PC-3 (cell line): Measurements from ENCODE around the gene FIBCD1. TPM values are rescaled to one million over a fixed set of nuclear protein-coding genes. Genes with fewer than 3 reads are reported as not detected.

Source experiments
- ATAC-seq: fragments of 200-7000 bp; cut with Tn5 transposase; 2 replicates; pipeline ENCODE4 v1.9.1; 2020; ENCODE audit warnings: mild to moderate bottlenecking, moderate library complexity
- BruUV-seq: library from RNA; stranded (reverse); fragments of 400-500 nt; replicated peaks from 2 replicates; lab custom pipeline; 2021; lab: Mats Ljungman, UMichigan
- CTCF ChIA-PET: fragments of 300-600 bp; sonication (Branson Sonifier 250); formaldehyde crosslinking; loops from one replicate; lab custom pipeline; 2022; ENCODE audit warnings: antibody characterized with exemption; lab: Charles Lee
- POLR2A ChIA-PET: fragments of 300-600 bp; sonication (Branson Sonifier 250); formaldehyde crosslinking; loops from one replicate; lab custom pipeline; 2022; ENCODE audit warnings: antibody characterized with exemption; ENCODE audit not compliant: unreplicated experiment; lab: Charles Lee
- DNase-seq: peaks from one replicate; pipeline ENCODE4 v3.0.0-alpha.2; 2015
- H2AFZ ChIP-seq: fragments of 300-600 bp; sonication (generic); 2 replicates; pipeline ENCODE4 v1.6.0; 2016; ENCODE audit warnings: antibody characterized with exemption, low read length
- H3F3A ChIP-seq: fragments of 300-600 bp; sonication (generic); one replicate; pipeline ENCODE4 v1.6.0; 2017; ENCODE audit warnings: antibody characterized with exemption, low read length, control low read depth, mild to moderate bottlenecking; ENCODE audit not compliant: unreplicated experiment
- H3K27ac ChIP-seq: fragments of 300-600 bp; sonication (generic); 2 replicates; pipeline ENCODE4 v1.5.1; 2016; ENCODE audit warnings: mild to moderate bottlenecking, low read length
- H3K27me3 ChIP-seq: fragments of 300-600 bp; sonication (generic); 2 replicates; pipeline ENCODE4 v1.6.1; 2016; ENCODE audit warnings: low read length, mixed read lengths
- H3K36me3 ChIP-seq: fragments of 300-600 bp; sonication (generic); 2 replicates; pipeline ENCODE4 v1.6.1; 2016; ENCODE audit warnings: low read depth, mixed run types, low read length, mixed read lengths
- H3K4me1 ChIP-seq: fragments of 300-600 bp; sonication (generic); 2 replicates; pipeline ENCODE4 v1.5.1; 2016; ENCODE audit warnings: low read length; ENCODE audit not compliant: insufficient read depth
- H3K4me2 ChIP-seq: fragments of 300-600 bp; sonication (generic); 2 replicates; pipeline ENCODE4 v1.6.0; 2016; ENCODE audit warnings: low read length
- H3K4me3 ChIP-seq: fragments of 300-600 bp; sonication (generic); 2 replicates; pipeline ENCODE4 v1.5.1; 2016; ENCODE audit warnings: mild to moderate bottlenecking, low read length, mixed read lengths
- H3K79me2 ChIP-seq: fragments of 300-600 bp; sonication (generic); 2 replicates; pipeline ENCODE4 v1.6.1; 2017; ENCODE audit warnings: low read length, mixed read lengths
- H3K9ac ChIP-seq: fragments of 300-600 bp; sonication (generic); 2 replicates; pipeline ENCODE4 v1.6.0; 2016; ENCODE audit warnings: mild to moderate bottlenecking, low read length
- H3K9me2 ChIP-seq: fragments of 300-600 bp; sonication (generic); replicated peaks from 2 replicates; pipeline ENCODE4 v1.6.1; 2016; ENCODE audit warnings: mixed run types, low read length, mixed read lengths
- H3K9me3 ChIP-seq: fragments of 300-600 bp; sonication (generic); 2 replicates; pipeline ENCODE4 v1.6.1; 2016; ENCODE audit warnings: low read length, mixed read lengths
- H4K20me1 ChIP-seq: fragments of 300-600 bp; sonication (generic); 2 replicates; pipeline ENCODE4 v1.6.1; 2016; ENCODE audit warnings: low read length, mixed read lengths
- CTCF ChIP-seq: fragments of 300-600 bp; sonication (generic); conservative IDR thresholded peaks from 2 replicates; pipeline ENCODE4 v1.5.1; 2017; ENCODE audit warnings: antibody characterized with exemption, low read depth, mild to moderate bottlenecking, low read length
- EZH2 ChIP-seq: fragments of 300-600 bp; sonication (generic); IDR thresholded peaks from one replicate; pipeline ENCODE4 v1.6.1; 2017; ENCODE audit warnings: antibody characterized with exemption, mild to moderate bottlenecking, low read length; ENCODE audit not compliant: unreplicated experiment
- EZH2phosphoT487 ChIP-seq: fragments of 300-600 bp; sonication (generic); IDR thresholded peaks from 2 replicates; pipeline ENCODE4 v1.6.1; 2018; ENCODE audit warnings: mild to moderate bottlenecking, antibody characterized with exemption, low read length, borderline replicate concordance
- intact Hi-C: fragments of 100-400 bp; cut with micrococcal nuclease; formaldehyde crosslinking; loops from 2 replicates; pipeline ENCODE4 v1.9.0; 2023
- total RNA-seq: library from RNA; depleted of rRNA; stranded (reverse); fragments of >200 nt; gene quantifications from 2 replicates; pipeline ENCODE4 v1.2.3, GENCODE V29; 2014

Gene FIBCD1
- total RNA-seq, 1 experiment from 2014 or later, result 8.9 TPM

- Histone ChIP-seq H3K9me3 (no peaks in the 10 kb centered on the region), H4K20me1 (no peaks in the 10 kb centered on the region), H3K4me2 (no peak overlapping the region), H3K79me2 (no peaks in the 10 kb centered on the region), H3K9me2 (no peaks in the 10 kb centered on the region), H3K4me3 (no peak overlapping the region), H3F3A (no peaks in the 10 kb centered on the region), H2AFZ (no peak overlapping the region), H3K27me3 (peaks cover 8% of the 10 kb centered on the region; the same call in 1 of the 2 replicates), H3K4me1 (peaks cover 15% of the 10 kb centered on the region), H3K27ac (no peak overlapping the region), H3K9ac (no peak overlapping the region), H3K36me3 (no peaks in the 10 kb centered on the region)
- ATAC-seq, result no peak
- no peak for TF ChIP-seq EZH2
- TF ChIP-seq EZH2phosphoT487, result no peak
- no peak for TF ChIP-seq CTCF
- intact Hi-C loops, result loop anchor here (10.0 kb wide), 1 partner anchor 220 kb away; no protein-coding TSS in a partner anchor
- BruUV-seq, result no TSS peak
- ChIA-PET CTCF (no interaction called here), POLR2A (no interaction called here)
- no peak for DNase-seq
These were observed 5.5 kb upstream of the FIBCD1 start for GRCh38 chr9:130944510-130945058.

GRCh38 chr9:130943777-130944176, 4.7 kb upstream of the FIBCD1 start:
- Histone ChIP-seq H3K27ac (no peak overlapping the region), H3K4me2 (no peak overlapping the region), H3K79me2 (no peaks in the 10 kb centered on the region), H3K9me3 (no peaks in the 10 kb centered on the region), H4K20me1 (no peaks in the 10 kb centered on the region), H3K27me3 (peaks cover 8% of the 10 kb centered on the region; the same call in 1 of the 2 replicates), H3K9me2 (no peaks in the 10 kb centered on the region), H3K4me3 (no peak overlapping the region), H3K9ac (no peak overlapping the region), H3K36me3 (no peaks in the 10 kb centered on the region), H3F3A (no peaks in the 10 kb centered on the region), H3K4me1 (peaks cover 15% of the 10 kb centered on the region), H2AFZ (no peak overlapping the region)
- no TSS peak for BruUV-seq
- TF ChIP-seq EZH2phosphoT487 (no peak), EZH2 (no peak)
- intact Hi-C loops, result loop anchor here (10.0 kb wide), 1 partner anchor 219 kb away; no protein-coding TSS in a partner anchor
- DNase-seq, result no peak
- CTCF ChIA-PET, result no interaction called here
- POLR2A ChIA-PET, result no interaction called here
- no peak for ATAC-seq

- H2AFZ ChIP-seq, result no peak overlapping the region
- H4K20me1 ChIP-seq, result no peaks in the 10 kb centered on the region
- POLR2A ChIA-PET, result no interaction called here
- DNase-seq (no peak), ATAC-seq (no peak)
- TF ChIP-seq EZH2, result no peak
- TF ChIP-seq EZH2phosphoT487, result no peak
- TF ChIP-seq CTCF, result no peak
- intact Hi-C loops, result loop anchor here (10.0 kb wide), 1 partner anchor 218 kb away; no protein-coding TSS in a partner anchor
- no peak overlapping the region for H3K27ac ChIP-seq
- H3K27me3 ChIP-seq, result peaks cover 8% of the 10 kb centered on the region; the same call in 1 of the 2 replicates
- no peaks in the 10 kb centered on the region for H3K36me3 ChIP-seq
- no peaks in the 10 kb centered on the region for H3K79me2 ChIP-seq
- peaks cover 15% of the 10 kb centered on the region for H3K4me1 ChIP-seq
- BruUV-seq, result no TSS peak
- no peaks in the 10 kb centered on the region for H3K9me2 ChIP-seq
- H3K4me3 ChIP-seq, result no peak overlapping the region
- CTCF ChIA-PET, result no interaction called here
- H3K9ac ChIP-seq, result no peak overlapping the region
- H3F3A ChIP-seq, result no peaks in the 10 kb centered on the region
- H3K4me2 ChIP-seq, result no peak overlapping the region
- H3K9me3 ChIP-seq, result no peaks in the 10 kb centered on the region
These were observed 4.2 kb upstream of the FIBCD1 start for GRCh38 chr9:130943221-130943620.
